HepG2 (cell line): Measurements from ENCODE around the gene ZNF831. TPM values are rescaled to one million over a fixed set of nuclear protein-coding genes. Genes with fewer than 3 reads are reported as not detected.

Source experiments
- HNRNPLL ChIP-seq: fragments of 200-400 bp; formaldehyde crosslinking; IDR thresholded peaks from 2 replicates; pipeline ENCODE4 v1.6.1; 2017; ENCODE audit warnings: mild to moderate bottlenecking, low read depth, low read length; ENCODE audit not compliant: poor library complexity, severe bottlenecking
- KLF11 ChIP-seq: IDR thresholded peaks from 2 replicates; pipeline ENCODE4 v1.6.1; 2016; ENCODE audit warnings: missing compliant biosample characterization
- MIXL1 ChIP-seq: IDR thresholded peaks from 2 replicates; pipeline ENCODE4 v1.6.1; 2016
- NCOA5 ChIP-seq: sonication (generic); formaldehyde crosslinking; IDR thresholded peaks from 2 replicates; pipeline ENCODE4 v1.4.0; 2020; ENCODE audit warnings: missing genetic modification reagents
- SRSF9 ChIP-seq: fragments of 200-400 bp; formaldehyde crosslinking; IDR thresholded peaks from 2 replicates; pipeline ENCODE4 v1.6.1; 2018; ENCODE audit warnings: borderline replicate concordance, mild to moderate bottlenecking, low read depth, low read length; ENCODE audit not compliant: insufficient read depth, poor library complexity, severe bottlenecking
- TAF1 ChIP-seq: sonication (generic); formaldehyde crosslinking; IDR thresholded peaks from 2 replicates; pipeline ENCODE4 v1.4.0; 2020; ENCODE audit warnings: missing genetic modification reagents
- ZKSCAN8 ChIP-seq: IDR thresholded peaks from 2 replicates; pipeline ENCODE4 v1.6.1; 2016; ENCODE audit warnings: borderline replicate concordance, missing genetic modification reagents, missing compliant biosample characterization
- ZNF230 ChIP-seq: sonication (generic); formaldehyde crosslinking; IDR thresholded peaks from 2 replicates; pipeline ENCODE4 v1.4.0; 2020; ENCODE audit warnings: mild to moderate bottlenecking, missing genetic modification reagents
- ZNF292 ChIP-seq: sonication (generic); formaldehyde crosslinking; IDR thresholded peaks from 2 replicates; pipeline ENCODE4 v1.8.1; 2022; ENCODE audit warnings: mild to moderate bottlenecking, low read depth, missing genetic modification reagents, borderline replicate concordance
- ZNF562 ChIP-seq: sonication (generic); formaldehyde crosslinking; IDR thresholded peaks from 2 replicates; pipeline ENCODE4 v1.8.0; 2022; ENCODE audit warnings: missing genetic modification reagents, borderline replicate concordance
- ZNF709 ChIP-seq: sonication (generic); formaldehyde crosslinking; IDR thresholded peaks from 2 replicates; pipeline ENCODE4 v1.5.0; 2020; ENCODE audit warnings: mild to moderate bottlenecking, missing genetic modification reagents
- ZNF766 ChIP-seq: sonication (generic); formaldehyde crosslinking; IDR thresholded peaks from 2 replicates; pipeline ENCODE4 v1.5.0; 2020; ENCODE audit warnings: missing genetic modification reagents, borderline replicate concordance
- polyA plus RNA-seq, 8 experiments: library from polyadenylated mRNA; depleted of rRNA in 3 of 8; stranded (reverse) in 7 of 8; unstranded in 1 of 8; fragments of >200 nt; fragmentation: Illumina TruSeq in 4 of 8; extraction: Trizol in 4 of 8; gene quantifications; 2 replicates each; pipeline versions ENCODE4 v1.2.1 to v1.2.3, GENCODE V29; 2011 to 2016; ENCODE audit warnings: low read depth in 4 of 8, missing spikeins in 1 of 8, mixed read lengths in 1 of 8; ENCODE audit not compliant: insufficient read depth in 1 of 8
- total RNA-seq, 5 experiments: library from RNA; depleted of rRNA; stranded (reverse); fragments of >200 nt; fragmentation: Illumina TruSeq; extraction: Trizol; gene quantifications; 2 replicates each; pipeline ENCODE4 v1.2.3, GENCODE V29; 2016; ENCODE audit warnings: low read depth in 1 of 5
- TF ChIP-seq, protein P1 (sequence below): sonication (generic); formaldehyde crosslinking; IDR thresholded peaks from 2 replicates; pipeline ENCODE4 v1.4.0; 2020; ENCODE audit warnings: missing genetic modification reagents
- TF ChIP-seq, protein P2 (sequence below): sonication (generic); formaldehyde crosslinking; IDR thresholded peaks from 2 replicates; pipeline ENCODE4 v1.5.0; 2020; ENCODE audit warnings: missing genetic modification reagents
- TF ChIP-seq, protein P3 (sequence below): sonication (generic); formaldehyde crosslinking; IDR thresholded peaks from 2 replicates; pipeline ENCODE4 v1.5.0; 2020; ENCODE audit warnings: mild to moderate bottlenecking, missing genetic modification reagents
- TF ChIP-seq, protein P4 (sequence below): sonication (generic); formaldehyde crosslinking; IDR thresholded peaks from 2 replicates; pipeline ENCODE4 v1.5.0; 2020; ENCODE audit warnings: mild to moderate bottlenecking, missing genetic modification reagents, moderate library complexity

The ZNF831 gene
- total and polyA plus RNA-seq, 2 of the 13 experiments (the other 11 are each of a cell fraction or from before 2014, with no cell fraction given) = not detected

DNA sequence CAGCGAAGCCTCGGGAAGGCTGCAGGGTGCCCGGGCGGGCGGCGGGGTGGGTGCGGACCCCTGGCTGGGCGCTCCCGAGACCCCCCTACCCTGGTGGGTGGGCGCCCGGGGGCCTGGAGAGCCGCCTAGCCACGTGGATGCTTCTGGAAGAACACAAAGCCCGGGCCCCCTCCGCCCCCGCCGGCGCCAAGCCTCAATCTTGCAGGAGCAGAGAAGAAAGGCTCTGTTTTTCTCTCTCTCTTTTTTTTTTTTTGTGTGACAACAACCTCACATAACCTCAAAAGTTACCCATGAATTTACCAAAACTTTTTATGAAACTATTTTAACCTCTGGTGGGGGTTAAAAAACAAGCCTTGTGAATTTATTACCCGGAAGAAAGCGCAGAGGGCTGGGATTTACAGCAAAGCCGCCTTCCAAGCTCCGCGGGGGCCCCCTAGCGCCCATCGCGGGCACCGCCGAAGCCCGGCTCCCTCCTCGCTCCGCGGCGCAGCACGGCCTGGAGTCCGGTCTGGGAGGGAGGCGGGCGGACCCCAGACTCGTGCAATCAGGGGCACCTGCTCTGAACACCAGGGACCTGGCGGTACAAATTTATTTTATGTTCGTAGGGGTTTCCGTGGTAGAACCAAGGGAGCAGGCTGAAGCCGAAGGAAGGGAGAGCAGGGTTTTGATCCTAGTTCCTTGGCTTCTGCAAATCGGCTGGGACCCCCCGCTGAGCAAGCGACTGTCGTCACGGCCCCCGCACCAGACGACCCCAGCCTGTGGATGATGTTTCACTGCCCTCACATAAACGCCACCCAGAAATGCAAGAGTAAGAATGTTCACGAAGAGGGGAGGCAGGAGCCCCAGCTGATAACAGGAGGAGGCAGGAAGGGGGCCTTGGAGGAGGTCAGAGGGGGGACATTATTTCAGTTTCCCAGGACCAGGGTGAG, 58.9 kb downstream of the ZNF831 start (continued):
- TF ChIP-seq, protein P1, sequence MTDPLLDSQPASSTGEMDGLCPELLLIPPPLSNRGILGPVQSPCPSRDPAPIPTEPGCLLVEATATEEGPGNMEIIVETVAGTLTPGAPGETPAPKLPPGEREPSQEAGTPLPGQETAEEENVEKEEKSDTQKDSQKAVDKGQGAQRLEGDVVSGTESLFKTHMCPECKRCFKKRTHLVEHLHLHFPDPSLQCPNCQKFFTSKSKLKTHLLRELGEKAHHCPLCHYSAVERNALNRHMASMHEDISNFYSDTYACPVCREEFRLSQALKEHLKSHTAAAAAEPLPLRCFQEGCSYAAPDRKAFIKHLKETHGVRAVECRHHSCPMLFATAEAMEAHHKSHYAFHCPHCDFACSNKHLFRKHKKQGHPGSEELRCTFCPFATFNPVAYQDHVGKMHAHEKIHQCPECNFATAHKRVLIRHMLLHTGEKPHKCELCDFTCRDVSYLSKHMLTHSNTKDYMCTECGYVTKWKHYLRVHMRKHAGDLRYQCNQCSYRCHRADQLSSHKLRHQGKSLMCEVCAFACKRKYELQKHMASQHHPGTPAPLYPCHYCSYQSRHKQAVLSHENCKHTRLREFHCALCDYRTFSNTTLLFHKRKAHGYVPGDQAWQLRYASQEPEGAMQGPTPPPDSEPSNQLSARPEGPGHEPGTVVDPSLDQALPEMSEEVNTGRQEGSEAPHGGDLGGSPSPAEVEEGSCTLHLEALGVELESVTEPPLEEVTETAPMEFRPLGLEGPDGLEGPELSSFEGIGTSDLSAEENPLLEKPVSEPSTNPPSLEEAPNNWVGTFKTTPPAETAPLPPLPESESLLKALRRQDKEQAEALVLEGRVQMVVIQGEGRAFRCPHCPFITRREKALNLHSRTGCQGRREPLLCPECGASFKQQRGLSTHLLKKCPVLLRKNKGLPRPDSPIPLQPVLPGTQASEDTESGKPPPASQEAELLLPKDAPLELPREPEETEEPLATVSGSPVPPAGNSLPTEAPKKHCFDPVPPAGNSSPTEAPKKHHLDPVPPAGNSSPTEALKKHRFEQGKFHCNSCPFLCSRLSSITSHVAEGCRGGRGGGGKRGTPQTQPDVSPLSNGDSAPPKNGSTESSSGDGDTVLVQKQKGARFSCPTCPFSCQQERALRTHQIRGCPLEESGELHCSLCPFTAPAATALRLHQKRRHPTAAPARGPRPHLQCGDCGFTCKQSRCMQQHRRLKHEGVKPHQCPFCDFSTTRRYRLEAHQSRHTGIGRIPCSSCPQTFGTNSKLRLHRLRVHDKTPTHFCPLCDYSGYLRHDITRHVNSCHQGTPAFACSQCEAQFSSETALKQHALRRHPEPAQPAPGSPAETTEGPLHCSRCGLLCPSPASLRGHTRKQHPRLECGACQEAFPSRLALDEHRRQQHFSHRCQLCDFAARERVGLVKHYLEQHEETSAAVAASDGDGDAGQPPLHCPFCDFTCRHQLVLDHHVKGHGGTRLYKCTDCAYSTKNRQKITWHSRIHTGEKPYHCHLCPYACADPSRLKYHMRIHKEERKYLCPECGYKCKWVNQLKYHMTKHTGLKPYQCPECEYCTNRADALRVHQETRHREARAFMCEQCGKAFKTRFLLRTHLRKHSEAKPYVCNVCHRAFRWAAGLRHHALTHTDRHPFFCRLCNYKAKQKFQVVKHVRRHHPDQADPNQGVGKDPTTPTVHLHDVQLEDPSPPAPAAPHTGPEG = no peak
- TF ChIP-seq SRSF9 (no peak), HNRNPLL (peak; percentile 77), ZNF709 (CRISPR knock-in tag) (no peak), KLF11 (no peak), ZNF292 (CRISPR knock-in tag) (no peak), ZNF562 (CRISPR knock-in tag) (no peak), ZNF230 (0 out of 2 replicates have a peak, but pooled peaks have one; percentile 57), ZKSCAN8 (CRISPR knock-in tag) (no peak), MIXL1 (CRISPR knock-in tag) (no peak), ZNF766 (CRISPR knock-in tag) (no peak), TAF1 (CRISPR knock-in tag) (no peak), NCOA5 (CRISPR knock-in tag) (no peak)
- TF ChIP-seq, protein P2, sequence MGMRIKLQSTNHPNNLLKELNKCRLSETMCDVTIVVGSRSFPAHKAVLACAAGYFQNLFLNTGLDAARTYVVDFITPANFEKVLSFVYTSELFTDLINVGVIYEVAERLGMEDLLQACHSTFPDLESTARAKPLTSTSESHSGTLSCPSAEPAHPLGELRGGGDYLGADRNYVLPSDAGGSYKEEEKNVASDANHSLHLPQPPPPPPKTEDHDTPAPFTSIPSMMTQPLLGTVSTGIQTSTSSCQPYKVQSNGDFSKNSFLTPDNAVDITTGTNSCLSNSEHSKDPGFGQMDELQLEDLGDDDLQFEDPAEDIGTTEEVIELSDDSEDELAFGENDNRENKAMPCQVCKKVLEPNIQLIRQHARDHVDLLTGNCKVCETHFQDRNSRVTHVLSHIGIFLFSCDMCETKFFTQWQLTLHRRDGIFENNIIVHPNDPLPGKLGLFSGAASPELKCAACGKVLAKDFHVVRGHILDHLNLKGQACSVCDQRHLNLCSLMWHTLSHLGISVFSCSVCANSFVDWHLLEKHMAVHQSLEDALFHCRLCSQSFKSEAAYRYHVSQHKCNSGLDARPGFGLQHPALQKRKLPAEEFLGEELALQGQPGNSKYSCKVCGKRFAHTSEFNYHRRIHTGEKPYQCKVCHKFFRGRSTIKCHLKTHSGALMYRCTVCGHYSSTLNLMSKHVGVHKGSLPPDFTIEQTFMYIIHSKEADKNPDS (CRISPR knock-in tag) = no peak
- TF ChIP-seq, protein P3, sequence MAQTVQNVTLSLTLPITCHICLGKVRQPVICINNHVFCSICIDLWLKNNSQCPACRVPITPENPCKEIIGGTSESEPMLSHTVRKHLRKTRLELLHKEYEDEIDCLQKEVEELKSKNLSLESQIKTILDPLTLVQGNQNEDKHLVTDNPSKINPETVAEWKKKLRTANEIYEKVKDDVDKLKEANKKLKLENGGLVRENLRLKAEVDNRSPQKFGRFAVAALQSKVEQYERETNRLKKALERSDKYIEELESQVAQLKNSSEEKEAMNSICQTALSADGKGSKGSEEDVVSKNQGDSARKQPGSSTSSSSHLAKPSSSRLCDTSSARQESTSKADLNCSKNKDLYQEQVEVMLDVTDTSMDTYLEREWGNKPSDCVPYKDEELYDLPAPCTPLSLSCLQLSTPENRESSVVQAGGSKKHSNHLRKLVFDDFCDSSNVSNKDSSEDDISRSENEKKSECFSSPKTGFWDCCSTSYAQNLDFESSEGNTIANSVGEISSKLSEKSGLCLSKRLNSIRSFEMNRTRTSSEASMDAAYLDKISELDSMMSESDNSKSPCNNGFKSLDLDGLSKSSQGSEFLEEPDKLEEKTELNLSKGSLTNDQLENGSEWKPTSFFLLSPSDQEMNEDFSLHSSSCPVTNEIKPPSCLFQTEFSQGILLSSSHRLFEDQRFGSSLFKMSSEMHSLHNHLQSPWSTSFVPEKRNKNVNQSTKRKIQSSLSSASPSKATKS (CRISPR knock-in tag) = 0 out of 2 replicates have a peak, but pooled peaks have one; percentile 10
- TF ChIP-seq, protein P4, sequence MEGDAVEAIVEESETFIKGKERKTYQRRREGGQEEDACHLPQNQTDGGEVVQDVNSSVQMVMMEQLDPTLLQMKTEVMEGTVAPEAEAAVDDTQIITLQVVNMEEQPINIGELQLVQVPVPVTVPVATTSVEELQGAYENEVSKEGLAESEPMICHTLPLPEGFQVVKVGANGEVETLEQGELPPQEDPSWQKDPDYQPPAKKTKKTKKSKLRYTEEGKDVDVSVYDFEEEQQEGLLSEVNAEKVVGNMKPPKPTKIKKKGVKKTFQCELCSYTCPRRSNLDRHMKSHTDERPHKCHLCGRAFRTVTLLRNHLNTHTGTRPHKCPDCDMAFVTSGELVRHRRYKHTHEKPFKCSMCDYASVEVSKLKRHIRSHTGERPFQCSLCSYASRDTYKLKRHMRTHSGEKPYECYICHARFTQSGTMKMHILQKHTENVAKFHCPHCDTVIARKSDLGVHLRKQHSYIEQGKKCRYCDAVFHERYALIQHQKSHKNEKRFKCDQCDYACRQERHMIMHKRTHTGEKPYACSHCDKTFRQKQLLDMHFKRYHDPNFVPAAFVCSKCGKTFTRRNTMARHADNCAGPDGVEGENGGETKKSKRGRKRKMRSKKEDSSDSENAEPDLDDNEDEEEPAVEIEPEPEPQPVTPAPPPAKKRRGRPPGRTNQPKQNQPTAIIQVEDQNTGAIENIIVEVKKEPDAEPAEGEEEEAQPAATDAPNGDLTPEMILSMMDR (CRISPR knock-in tag) = peak; percentile 95
